CD4-positive, alpha-beta memory T cell (primary cell): ENCODE results near the gene RBM28. TPM values are rescaled to one million over a fixed set of nuclear protein-coding genes. Genes with fewer than 3 reads are reported as not detected.

Source experiments
- CTCF ChIA-PET: fragments of 350-600 bp; sonication (Branson Sonifier 250); formaldehyde crosslinking; loops from one replicate; lab custom pipeline; 2021; ENCODE audit warnings: inconsistent platforms; ENCODE audit not compliant: partially characterized antibody; lab: Charles Lee
- POLR2A ChIA-PET: fragments of 350-600 bp; sonication (Branson Sonifier 250); formaldehyde crosslinking; loops from one replicate; lab custom pipeline; 2021; ENCODE audit not compliant: partially characterized antibody; lab: Charles Lee
- DNase-seq, 5 donors: peaks; one replicate each; pipeline versions ENCODE4 v3.0.0 to v3.0.0-alpha.2; 2020 to 2022; ENCODE audit warnings: mixed read lengths in 1 of 5
- H3K27ac ChIP-seq: one replicate; pipeline ENCODE4 v1.7.0; 2013; ENCODE audit warnings: low read depth, low read length
- H3K27me3 ChIP-seq: 2 replicates; pipeline ENCODE4 v1.7.0; 2013; ENCODE audit warnings: mild to moderate bottlenecking, low read length, moderate library complexity; ENCODE audit not compliant: insufficient read depth
- H3K36me3 ChIP-seq: 2 replicates; pipeline ENCODE4 v1.7.0; 2013; ENCODE audit warnings: mild to moderate bottlenecking, low read length, moderate library complexity; ENCODE audit not compliant: insufficient read depth
- H3K4me1 ChIP-seq: 2 replicates; pipeline ENCODE4 v1.7.0; 2013; ENCODE audit warnings: mild to moderate bottlenecking, low read length, moderate library complexity; ENCODE audit not compliant: insufficient read depth
- H3K4me3 ChIP-seq, 2 donors: one replicate each; pipeline ENCODE4 v1.7.0; 2013; ENCODE audit warnings: low read length in 2 of 2, mild to moderate bottlenecking in 1 of 2
- H3K9me3 ChIP-seq, 2 donors: one replicate each; pipeline ENCODE4 v1.7.0; 2013; ENCODE audit warnings: low read length in 2 of 2, control low read depth in 1 of 2; ENCODE audit not compliant: control insufficient read depth in 1 of 2
- H3K27ac Mint-ChIP-seq, 7 donors: one replicate each; pipeline ENCODE4 v1.8.0; 2020 to 2021; ENCODE audit warnings: mixed read lengths in 7 of 7, mild to moderate bottlenecking in 6 of 7, inconsistent platforms in 3 of 7, moderate library complexity in 3 of 7
- H3K27me3 Mint-ChIP-seq, 2 donors: one replicate each; pipeline ENCODE4 v1.8.0; 2020 to 2021; ENCODE audit warnings: mixed read lengths in 2 of 2
- H3K36me3 Mint-ChIP-seq, 2 donors: one replicate each; pipeline ENCODE4 v1.8.0; 2020 to 2021; ENCODE audit warnings: mixed read lengths in 2 of 2, inconsistent platforms in 1 of 2, mild to moderate bottlenecking in 1 of 2
- H3K4me1 Mint-ChIP-seq, 4 donors: one replicate each; pipeline ENCODE4 v1.8.0; 2020 to 2021; ENCODE audit warnings: mixed read lengths in 4 of 4, mild to moderate bottlenecking in 1 of 4
- H3K4me3 Mint-ChIP-seq, 8 donors: one replicate each; pipeline ENCODE4 v1.8.0; 2020 to 2021; ENCODE audit warnings: mixed read lengths in 8 of 8, mild to moderate bottlenecking in 7 of 8, moderate library complexity in 6 of 8, inconsistent platforms in 3 of 8
- H3K9me3 Mint-ChIP-seq, 8 donors: one replicate each; pipeline ENCODE4 v1.8.0; 2020 to 2021; ENCODE audit warnings: mixed read lengths in 8 of 8, mild to moderate bottlenecking in 5 of 8, inconsistent platforms in 3 of 8, moderate library complexity in 1 of 8
- intact Hi-C: fragments of 100-400 bp; cut with micrococcal nuclease; formaldehyde crosslinking; loops from one replicate; pipeline ENCODE4 v1.15.1; 2023
- polyA plus RNA-seq, 2 donors: library from polyadenylated mRNA; unstranded; fragments of 300-500 nt; fragmentation: Illumina TruSeq; gene quantifications; one replicate each; pipeline ENCODE4 v1.2.3, GENCODE V29; 2021
- total RNA-seq, 2 experiments: library from RNA; stranded (reverse); gene quantifications; one replicate each; pipeline ENCODE4 v1.2.3, GENCODE V29; 2021

RBM28 gene, protein sequence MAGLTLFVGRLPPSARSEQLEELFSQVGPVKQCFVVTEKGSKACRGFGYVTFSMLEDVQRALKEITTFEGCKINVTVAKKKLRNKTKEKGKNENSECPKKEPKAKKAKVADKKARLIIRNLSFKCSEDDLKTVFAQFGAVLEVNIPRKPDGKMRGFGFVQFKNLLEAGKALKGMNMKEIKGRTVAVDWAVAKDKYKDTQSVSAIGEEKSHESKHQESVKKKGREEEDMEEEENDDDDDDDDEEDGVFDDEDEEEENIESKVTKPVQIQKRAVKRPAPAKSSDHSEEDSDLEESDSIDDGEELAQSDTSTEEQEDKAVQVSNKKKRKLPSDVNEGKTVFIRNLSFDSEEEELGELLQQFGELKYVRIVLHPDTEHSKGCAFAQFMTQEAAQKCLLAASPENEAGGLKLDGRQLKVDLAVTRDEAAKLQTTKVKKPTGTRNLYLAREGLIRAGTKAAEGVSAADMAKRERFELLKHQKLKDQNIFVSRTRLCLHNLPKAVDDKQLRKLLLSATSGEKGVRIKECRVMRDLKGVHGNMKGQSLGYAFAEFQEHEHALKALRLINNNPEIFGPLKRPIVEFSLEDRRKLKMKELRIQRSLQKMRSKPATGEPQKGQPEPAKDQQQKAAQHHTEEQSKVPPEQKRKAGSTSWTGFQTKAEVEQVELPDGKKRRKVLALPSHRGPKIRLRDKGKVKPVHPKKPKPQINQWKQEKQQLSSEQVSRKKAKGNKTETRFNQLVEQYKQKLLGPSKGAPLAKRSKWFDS
- total RNA-seq (10 to 100 TPM; 43.4 to 48.3 TPM), polyA plus RNA-seq (1 to 10 TPM; 2.4 to 9.9 TPM)

DNA sequence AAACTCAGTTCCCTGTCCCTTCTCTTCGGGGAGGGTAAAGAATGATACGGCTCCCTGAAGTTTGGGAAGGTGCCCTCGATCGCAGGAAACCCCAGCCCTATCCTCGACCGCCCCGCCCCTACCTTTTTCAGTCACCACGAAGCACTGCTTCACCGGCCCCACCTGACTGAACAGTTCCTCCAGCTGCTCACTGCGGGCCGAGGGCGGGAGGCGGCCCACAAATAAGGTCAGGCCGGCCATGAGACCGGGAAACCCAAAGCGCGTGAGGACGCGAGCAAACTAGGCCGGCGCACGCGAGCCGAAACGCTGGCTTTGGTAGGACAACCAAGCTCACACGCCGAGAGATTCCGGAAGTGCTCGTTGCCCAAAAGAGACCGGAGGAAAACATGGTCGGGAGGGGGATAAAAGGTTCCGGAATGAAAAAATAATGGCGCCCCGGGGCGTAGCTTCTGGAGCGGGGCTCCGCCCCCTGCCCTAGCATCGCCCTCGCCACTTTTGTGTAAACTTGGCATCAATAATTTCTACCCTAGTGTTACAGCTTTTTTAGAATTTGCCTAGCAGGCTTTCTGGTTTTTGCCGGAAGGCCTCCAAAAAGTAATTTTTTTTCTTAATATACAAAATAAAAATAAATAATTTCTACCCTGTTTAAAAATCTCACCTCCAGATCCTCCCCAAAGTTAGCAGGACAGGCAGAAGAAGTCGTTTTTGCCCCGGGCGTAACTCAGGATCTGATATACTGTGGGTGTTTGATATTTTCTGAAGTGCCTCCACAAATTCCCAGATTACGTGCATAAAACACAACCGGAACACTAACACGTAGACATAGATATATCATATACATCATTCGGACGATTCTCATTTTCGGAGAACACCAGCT lies at the start of gene RBM28:
Gene RBM28, minus strand, starts transcription at position 355 of the 877 bp plus-strand sequence. Its CDS starts 115 bp downstream, at position 240.
- Histone ChIP-seq H3K36me3 (peaks cover 4% of the 10 kb centered on the region), H3K9me3 (no peaks in the 10 kb centered on the region), H3K27me3 (no peaks in the 10 kb centered on the region), H3K4me3 (peak within 1 kb of the TSS; percentile 82 to 83), H3K27ac (peak within 1 kb of the TSS; percentile 69), H3K4me1 (peaks cover 27% of the 10 kb centered on the region)
- peaks cover 6 to 16% of the 10 kb centered on the region in 2 donors for H3K36me3 Mint-ChIP-seq
- H3K27me3 Mint-ChIP-seq, result peaks cover 2 to 3% of the 10 kb centered on the region in 2 donors
- peaks cover 20 to 40% (median 29%) of the 10 kb centered on the region in 4 donors for H3K4me1 Mint-ChIP-seq
- DNase-seq, result peak; percentile 88 to 93 (median 90)
- CTCF ChIA-PET, result interaction anchor here (1.0 to 9.2 kb wide), 13 partner anchors 9 to 712 kb away, joined by 3 to 186 read pairs (median 6); no protein-coding TSS in a partner anchor
- POLR2A ChIA-PET, result interaction anchor here (0.7 to 1.8 kb wide), 12 partner anchors 9 to 881 kb away, joined by 3 to 8 read pairs (median 4); partner anchors contain the start of genes AHCYL2, GCC1, HILPDA and METTL2B
- H3K27ac Mint-ChIP-seq, result peak within 1 kb of the TSS; percentile 92 to 97 (median 96)
- no peaks in the 10 kb centered on the region for H3K9me3 Mint-ChIP-seq
- H3K4me3 Mint-ChIP-seq, result peak within 1 kb of the TSS; percentile 95 to 98 (median 96)
- intact Hi-C loops, result loop anchor here (1.0 to 10.0 kb wide), 6 partner anchors 17 to 881 kb away; partner anchors contain the start of genes HILPDA, METTL2B, PRRT4 and SND1

DNA sequence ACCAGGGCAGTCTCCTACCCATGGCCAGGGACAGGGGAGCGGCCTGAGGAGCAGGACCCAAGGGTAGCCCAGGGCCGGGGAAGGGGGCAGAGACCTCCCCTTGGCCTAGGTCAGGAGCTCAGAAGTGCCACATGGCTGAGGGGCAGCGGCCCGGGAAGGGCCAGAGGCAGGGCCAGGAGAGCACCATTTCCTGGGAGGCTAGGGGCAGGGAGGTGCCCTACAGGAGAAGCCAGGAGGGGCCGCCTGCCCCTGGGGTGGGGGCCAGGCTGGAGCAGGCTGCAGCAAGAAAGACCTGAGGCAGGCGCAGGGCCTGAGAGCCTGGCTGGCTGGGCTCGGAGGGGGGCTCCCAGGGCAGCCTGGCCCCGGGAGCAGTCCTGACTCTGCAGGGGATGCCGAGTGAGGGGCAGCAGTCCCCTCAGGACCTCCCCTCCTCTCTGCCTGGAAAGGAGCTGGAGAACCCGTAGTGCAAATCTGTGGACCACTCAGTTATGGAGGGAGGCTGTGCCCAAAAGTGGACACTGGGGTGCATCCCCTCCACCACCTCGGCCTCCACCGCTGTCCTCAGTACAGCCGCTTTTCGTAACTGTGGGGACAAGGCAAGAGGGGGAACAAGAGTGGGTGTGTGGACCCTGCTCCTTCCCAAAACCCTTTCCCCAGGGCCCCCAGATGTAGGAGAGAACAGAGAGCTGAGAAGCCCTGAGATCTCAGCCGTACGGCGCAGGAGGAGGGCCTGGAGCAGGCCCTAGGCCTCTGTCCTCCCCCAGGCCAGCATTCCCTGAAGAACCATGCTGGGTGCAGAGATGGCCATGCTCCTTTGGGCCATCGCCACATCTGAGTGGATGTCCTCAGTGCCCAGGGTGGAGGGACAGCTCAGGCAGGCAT lies 49.0 kb upstream of the RBM28 start:
- Histone ChIP-seq H3K9me3 (no peaks in the 10 kb centered on the region), H3K4me3 (no peak overlapping the region), H3K4me1 (no peaks in the 10 kb centered on the region), H3K27ac (no peak overlapping the region), H3K27me3 (no peaks in the 10 kb centered on the region), H3K36me3 (peaks cover 41% of the 10 kb centered on the region)
- CTCF ChIA-PET, result interaction anchor here (1.0 to 10.6 kb wide), 5 partner anchors 11 to 69 kb away, joined by 3 to 186 read pairs (median 4); partner anchors contain the start of gene RBM28
- Mint-ChIP-seq H3K27ac (no peak overlapping the region), H3K36me3 (peaks cover 6 to 31% of the 10 kb centered on the region in 2 donors), H3K9me3 (no peaks in the 10 kb centered on the region), H3K4me1 (peaks cover 0 to 4% (median under 1%) of the 10 kb centered on the region in 4 donors), H3K4me3 (no peak overlapping the region), H3K27me3 (no peaks in the 10 kb centered on the region)
- intact Hi-C loops, result no loop called here
- no peak for DNase-seq
- POLR2A ChIA-PET, result no interaction called here

DNA sequence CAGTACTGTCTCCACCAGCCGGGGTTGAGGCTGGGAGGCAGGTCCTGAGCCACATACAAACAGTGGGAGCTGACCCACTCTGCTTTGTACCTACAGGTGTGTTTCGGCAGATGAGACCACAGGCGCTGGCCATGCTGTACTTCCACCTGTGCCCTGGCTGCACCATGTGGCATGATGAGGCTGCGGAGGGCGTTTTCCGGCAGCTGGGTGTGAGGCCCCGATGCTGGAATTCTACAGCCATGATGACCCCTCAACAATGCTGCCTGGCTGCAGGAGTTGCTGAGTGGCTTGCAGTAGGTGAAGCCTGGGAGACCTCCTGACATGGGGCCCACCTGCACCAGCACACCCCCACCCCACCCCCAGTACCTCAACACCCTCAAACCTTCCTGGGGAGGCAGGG lies 48.1 kb upstream of the RBM28 start:
- H3K36me3 ChIP-seq, result peaks cover 32% of the 10 kb centered on the region
- intact Hi-C loops, result no loop called here
- Mint-ChIP-seq H3K36me3 (peaks cover 2 to 22% of the 10 kb centered on the region in 2 donors), H3K4me3 (no peak overlapping the region), H3K27me3 (no peaks in the 10 kb centered on the region), H3K27ac (no peak overlapping the region), H3K4me1 (peaks cover 0 to 4% (median under 1%) of the 10 kb centered on the region in 4 donors), H3K9me3 (no peaks in the 10 kb centered on the region)
- H3K4me1 ChIP-seq, result no peaks in the 10 kb centered on the region
- H3K9me3 ChIP-seq, result no peaks in the 10 kb centered on the region
- CTCF ChIA-PET, result interaction anchor here (1.1 to 10.6 kb wide), 8 partner anchors 9 to 70 kb away, joined by 3 to 186 read pairs (median 6); partner anchors contain the start of gene RBM28
- no peak for DNase-seq
- POLR2A ChIA-PET, result interaction anchor here (1.1 kb wide), 1 partner anchor 33 kb away, joined by 3 read pairs; no protein-coding TSS in a partner anchor
- H3K27me3 ChIP-seq, result no peaks in the 10 kb centered on the region
- no peak overlapping the region for H3K27ac ChIP-seq
- no peak overlapping the region for H3K4me3 ChIP-seq

DNA sequence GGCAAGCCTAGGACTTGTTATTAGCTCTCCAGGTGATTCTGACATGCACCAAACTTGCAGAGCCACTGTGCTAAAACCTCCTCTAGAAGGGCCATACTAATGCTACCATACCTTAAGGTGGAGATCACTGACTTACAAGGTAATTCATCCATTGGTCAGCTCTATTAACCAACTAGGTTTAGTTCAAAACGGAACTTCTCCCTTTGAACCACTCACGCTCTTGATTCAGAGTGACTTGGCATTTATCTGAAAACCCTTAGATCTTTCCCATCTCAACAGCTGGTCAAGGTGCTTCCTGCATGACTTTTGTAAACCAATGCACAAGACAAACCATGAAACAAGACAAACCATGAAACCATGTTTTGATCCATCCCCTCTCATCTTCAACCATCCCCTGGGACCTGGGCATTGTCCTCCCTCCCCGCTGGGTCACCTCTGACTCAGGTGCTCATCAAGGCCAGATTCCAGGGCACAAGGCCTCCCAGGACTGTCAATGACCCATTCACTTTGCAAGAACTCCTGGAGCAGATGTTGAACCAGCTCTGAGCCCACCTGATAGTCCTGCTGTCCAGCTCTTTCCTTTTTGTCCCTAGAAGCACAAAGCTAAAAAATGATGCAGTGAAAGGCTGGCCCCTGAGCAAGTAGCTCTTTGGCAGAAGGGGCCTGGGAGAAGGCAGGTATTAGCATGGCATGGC lies 47.3 kb upstream of the RBM28 start:
- Mint-ChIP-seq H3K27me3 (no peaks in the 10 kb centered on the region), H3K27ac (peak overlapping the region in 1 of 7 donors; percentile 3), H3K36me3 (peaks cover 0 to 14% of the 10 kb centered on the region in 2 donors), H3K4me1 (peaks cover 0 to 4% (median under 1%) of the 10 kb centered on the region in 4 donors), H3K4me3 (no peak overlapping the region), H3K9me3 (no peaks in the 10 kb centered on the region)
- no peaks in the 10 kb centered on the region for H3K27me3 ChIP-seq
- H3K4me3 ChIP-seq, result no peak overlapping the region
- no peak for DNase-seq
- peaks cover 24% of the 10 kb centered on the region for H3K36me3 ChIP-seq
- H3K27ac ChIP-seq, result no peak overlapping the region
- no peaks in the 10 kb centered on the region for H3K9me3 ChIP-seq
- ChIA-PET CTCF (interaction anchor here (0.8 to 10.6 kb wide), 10 partner anchors 10 to 70 kb away, joined by 3 to 186 read pairs (median 4); partner anchors contain the start of gene RBM28), POLR2A (interaction anchor here (1.1 kb wide), 1 partner anchor 34 kb away, joined by 3 read pairs; no protein-coding TSS in a partner anchor)
- intact Hi-C loops, result no loop called here
- H3K4me1 ChIP-seq, result no peaks in the 10 kb centered on the region

DNA sequence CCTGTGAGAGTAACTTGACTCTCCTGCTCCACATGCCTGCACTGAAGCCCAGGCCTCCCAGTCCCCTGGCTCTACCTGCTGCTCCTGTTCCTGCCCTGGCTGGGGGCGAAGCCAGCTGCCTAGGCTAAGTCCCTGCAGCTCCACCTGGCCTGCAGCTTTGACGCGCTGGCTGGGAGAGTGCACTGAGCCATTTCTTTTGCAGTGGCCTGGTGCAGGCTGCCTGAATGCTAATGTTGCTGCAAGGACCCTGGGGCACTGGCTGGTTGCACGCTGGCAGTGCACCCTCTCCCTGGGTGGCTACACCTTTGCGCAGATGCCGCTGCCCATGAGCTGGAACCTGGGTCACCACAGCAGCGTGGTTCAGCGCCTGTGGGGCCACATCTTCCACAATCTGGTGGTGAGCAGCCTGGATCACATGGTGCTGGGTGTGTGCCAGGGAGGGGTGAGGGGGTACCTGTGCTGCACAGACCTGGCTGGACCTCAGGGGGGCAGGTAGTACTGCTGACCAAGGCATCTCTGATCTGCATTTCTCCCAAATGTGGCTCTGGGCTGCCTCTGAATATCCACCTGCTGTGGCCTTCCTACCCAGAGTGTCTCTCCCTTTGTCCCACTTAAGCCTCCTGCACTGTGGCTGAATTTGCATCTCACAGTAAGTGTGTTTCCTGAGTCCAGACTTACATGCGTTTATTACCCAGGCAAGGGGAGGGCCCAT lies 46.1 kb upstream of the RBM28 start:
- H3K27me3 Mint-ChIP-seq, result no peaks in the 10 kb centered on the region

More for the DNA sequence above, 46.1 kb upstream of the RBM28 start:
- H3K36me3 ChIP-seq, result peaks cover 14% of the 10 kb centered on the region
- H3K9me3 ChIP-seq, result no peaks in the 10 kb centered on the region
- peak overlapping the region in 1 of 8 donors; percentile 18 for H3K4me3 Mint-ChIP-seq
- peaks cover 0 to 8% of the 10 kb centered on the region in 2 donors for H3K36me3 Mint-ChIP-seq
- H3K27ac Mint-ChIP-seq, result no peak overlapping the region
- no peaks in the 10 kb centered on the region for H3K4me1 ChIP-seq
- no peaks in the 10 kb centered on the region for H3K27me3 ChIP-seq
- H3K4me1 Mint-ChIP-seq, result peaks cover 0 to 4% (median under 1%) of the 10 kb centered on the region in 4 donors
- ChIA-PET CTCF (interaction anchor here (0.7 to 10.6 kb wide), 11 partner anchors 8 to 681 kb away, joined by 3 to 186 read pairs (median 6); partner anchors contain the start of gene RBM28), POLR2A (no interaction called here)
- no peaks in the 10 kb centered on the region for H3K9me3 Mint-ChIP-seq
- H3K27ac ChIP-seq, result no peak overlapping the region
- no peak for DNase-seq
- intact Hi-C loops, result loop anchor here (5.0 kb wide), 1 partner anchor 38 kb away; no protein-coding TSS in a partner anchor
- H3K4me3 ChIP-seq, result no peak overlapping the region
